Pancreas (tissue), 10 donors: Measurements from ENCODE around the gene SNX18. TPM values are rescaled to one million over a fixed set of nuclear protein-coding genes. Genes with fewer than 3 reads are reported as not detected.
"Not testable (repeated sequence)": the region's sequence is repeated elsewhere in the genome, so short reads cannot be mapped to it uniquely, and the experiment has no call there.

Experiments
- ATAC-seq, 4 donors: fragments of 200-7000 bp; cut with Tn5 transposase; one replicate each; pipeline versions ENCODE4 v1.8.0 to v1.9.1; 2020; ENCODE audit warnings: mild to moderate bottlenecking in 4 of 4, moderate library complexity in 4 of 4
- DNase-seq, 6 donors: peaks; one replicate each; pipeline ENCODE4 v3.0.0-alpha.2; 2020
- FAIRE-seq: peaks from 2 replicates; lab custom pipeline; 2012; peaks lifted over from hg19 to GRCh38; lab: Jason Lieb, UNC
- H3K27ac ChIP-seq, 4 donors: fragments of 200-600 bp; sonication (generic); 1 replicate in 3 of 4; 2 replicates in 1 of 4; pipeline versions ENCODE4 v1.5.0 to v1.8.0; 2020
- H3K27me3 ChIP-seq, 4 donors: fragments of 200-600 bp; one replicate each; pipeline ENCODE4 v1.8.0; 2021
- H3K36me3 ChIP-seq, 3 donors: fragments of 200-600 bp; sonication (generic) in 1 of 3; one replicate each; pipeline versions ENCODE4 v1.5.0 to v1.8.0; 2020 to 2021
- H3K4me1 ChIP-seq, 3 donors: fragments of 200-600 bp; one replicate each; pipeline ENCODE4 v1.8.0; 2021
- H3K4me3 ChIP-seq, 4 donors: fragments of 200-600 bp; sonication (generic) in 2 of 4; one replicate each; pipeline versions ENCODE4 v1.5.0 to v1.8.0; 2020 to 2021
- H3K9me3 ChIP-seq, 4 donors: fragments of 200-600 bp; one replicate each; pipeline ENCODE4 v1.8.0; 2021
- WGBS, 2 donors: extraction: QIAGEN DNeasy Blood & Tissue Kit; methylation state at CpG; one replicate each; pipeline ENCODE4 v1.1.7; 2013; 5-methylcytosine and 5-hydroxymethylcytosine counted together
- intact Hi-C, 3 donors: fragments of 100-400 bp; cut with DNase I; formaldehyde crosslinking; loops; one replicate each; pipeline versions ENCODE4 v1.11.1 to v1.14.2; 2022
- polyA plus RNA-seq, 2 donors: library from polyadenylated mRNA; stranded (reverse); fragments of 200-250 nt; gene quantifications; one replicate each; pipeline ENCODE4 v1.2.3, GENCODE V29; 2013
- total RNA-seq, 6 donors: library from RNA; stranded (reverse); fragmentation: NEBNext Ultra II Directional in 4 of 6; extraction: Animal tissue kit (Norgen Biotek cat#: 25700) in 4 of 6; gene quantifications; one replicate each; pipeline versions ENCODE4 v1.2.1 to v1.2.4, GENCODE V29; 2021 to 2023
- TF ChIP-seq, protein P1 (sequence below), 4 donors: fragments of 200-600 bp; sonication (generic) in 3 of 4; IDR thresholded peaks; one replicate each; pipeline versions ENCODE4 v1.5.0 to v1.8.0; 2021; ENCODE audit warnings: antibody characterized with exemption in 4 of 4
- donor health status: healthy with polysubstance abuse.
- donor health status: DM: no; HTN: no; CAD: no; lungs with moderate emphysema.
- donor health status: DM: no; HTN: no; CAD: no.
- donor health status: control.
- donor health status: control.
- donor health status: Bipolar disorder and iron deficiency.
- donor health status: DM: yes; HTN: yes; CAD: no.
- donor health status: DM: no; HTN: no; CAD: no.
- donor health status: DM: no; HTN: no; CAD: no.
- donor health status: DM: yes; HTN: yes; CAD: no.

Gene SNX18
- total and polyA plus RNA-seq, 8 donors, result 2.9 to 20.0 (median 12.1) TPM

DNA sequence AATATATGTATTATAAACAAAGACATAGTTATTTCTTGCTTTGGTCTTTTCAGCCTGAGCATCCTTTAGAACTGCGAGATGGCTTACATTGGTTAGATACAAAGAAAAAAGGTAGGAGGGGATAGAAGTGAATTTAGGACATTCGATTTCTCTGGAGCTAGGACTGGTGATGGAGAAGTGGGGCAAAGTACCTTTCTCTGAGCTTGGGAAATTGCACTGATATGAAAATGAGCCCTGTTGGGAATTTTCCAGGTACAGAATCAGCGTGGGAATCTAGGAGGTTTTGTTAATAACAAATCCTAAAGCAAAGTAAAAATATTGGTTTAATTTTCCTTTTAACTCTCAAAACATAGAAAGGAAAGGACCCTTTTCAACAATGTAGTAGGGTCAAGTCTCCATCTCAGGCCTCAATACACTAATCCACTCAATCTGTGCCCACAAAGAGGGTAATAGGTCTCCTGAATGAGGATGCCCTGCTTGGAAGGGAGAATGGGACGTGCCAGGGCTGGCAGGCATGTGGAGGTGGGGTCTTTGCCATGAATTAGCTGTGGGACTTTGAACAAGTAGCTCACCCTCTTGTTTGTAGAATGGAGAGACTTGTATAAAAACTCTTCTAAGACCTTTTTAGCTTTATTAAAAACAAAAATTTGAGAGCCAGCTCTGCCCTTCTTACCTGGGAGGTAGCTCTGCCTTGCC, 17.7 kb downstream of the SNX18 start:
- no peaks in the 10 kb centered on the region for H3K9me3 ChIP-seq
- no peaks in the 10 kb centered on the region for H3K27me3 ChIP-seq
- peak overlapping the region in 2 of 4 donors; percentile 9 to 77 for H3K27ac ChIP-seq
- DNase-seq, result no peak
- FAIRE-seq, result no peak
- no peak overlapping the region for H3K4me3 ChIP-seq
- H3K4me1 ChIP-seq, result peaks cover 18 to 37% (median 28%) of the 10 kb centered on the region in 3 donors
- WGBS, 2 donors, result 32% methylated on average over 4 of the region's 4 CpGs
- peak in 2 of 4 donors; percentile 22 to 50 for ATAC-seq
- TF ChIP-seq, protein P1, sequence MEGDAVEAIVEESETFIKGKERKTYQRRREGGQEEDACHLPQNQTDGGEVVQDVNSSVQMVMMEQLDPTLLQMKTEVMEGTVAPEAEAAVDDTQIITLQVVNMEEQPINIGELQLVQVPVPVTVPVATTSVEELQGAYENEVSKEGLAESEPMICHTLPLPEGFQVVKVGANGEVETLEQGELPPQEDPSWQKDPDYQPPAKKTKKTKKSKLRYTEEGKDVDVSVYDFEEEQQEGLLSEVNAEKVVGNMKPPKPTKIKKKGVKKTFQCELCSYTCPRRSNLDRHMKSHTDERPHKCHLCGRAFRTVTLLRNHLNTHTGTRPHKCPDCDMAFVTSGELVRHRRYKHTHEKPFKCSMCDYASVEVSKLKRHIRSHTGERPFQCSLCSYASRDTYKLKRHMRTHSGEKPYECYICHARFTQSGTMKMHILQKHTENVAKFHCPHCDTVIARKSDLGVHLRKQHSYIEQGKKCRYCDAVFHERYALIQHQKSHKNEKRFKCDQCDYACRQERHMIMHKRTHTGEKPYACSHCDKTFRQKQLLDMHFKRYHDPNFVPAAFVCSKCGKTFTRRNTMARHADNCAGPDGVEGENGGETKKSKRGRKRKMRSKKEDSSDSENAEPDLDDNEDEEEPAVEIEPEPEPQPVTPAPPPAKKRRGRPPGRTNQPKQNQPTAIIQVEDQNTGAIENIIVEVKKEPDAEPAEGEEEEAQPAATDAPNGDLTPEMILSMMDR (IDR thresholded peaks at IDR 0.05), result no peak
- H3K36me3 ChIP-seq, result no peaks in the 10 kb centered on the region
- intact Hi-C loops, result no loop called here

DNA sequence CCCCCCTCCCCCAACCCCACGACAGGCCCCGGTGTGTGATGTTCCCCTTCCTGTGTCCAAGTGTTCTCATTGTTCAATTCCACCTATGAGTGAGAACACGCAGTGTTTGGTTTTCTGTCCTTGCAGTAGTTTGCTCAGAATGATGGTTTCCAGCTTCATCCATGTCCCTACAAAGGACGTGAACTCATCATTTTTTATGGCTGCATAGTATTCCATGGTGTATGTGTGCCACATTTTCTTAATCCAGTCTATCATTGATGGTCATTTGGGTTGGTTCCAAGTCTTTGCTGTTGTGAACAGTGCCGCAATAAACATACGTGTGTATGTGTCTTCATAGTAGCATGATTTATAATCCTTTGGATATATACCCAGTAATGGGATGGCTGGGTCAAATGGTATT, 18.8 kb downstream of the SNX18 start:
- ATAC-seq, DNase-seq, H3K27me3 ChIP-seq, H3K9me3 ChIP-seq, H3K36me3 ChIP-seq, FAIRE-seq, H3K27ac ChIP-seq, intact Hi-C loops, H3K4me3 ChIP-seq: not testable (repeated sequence)
- peaks cover 18 to 37% (median 28%) of the 10 kb centered on the region in 3 donors for H3K4me1 ChIP-seq
- 94 to 97% methylated on average over 6 of the region's 6 CpGs for WGBS, 2 donors

DNA sequence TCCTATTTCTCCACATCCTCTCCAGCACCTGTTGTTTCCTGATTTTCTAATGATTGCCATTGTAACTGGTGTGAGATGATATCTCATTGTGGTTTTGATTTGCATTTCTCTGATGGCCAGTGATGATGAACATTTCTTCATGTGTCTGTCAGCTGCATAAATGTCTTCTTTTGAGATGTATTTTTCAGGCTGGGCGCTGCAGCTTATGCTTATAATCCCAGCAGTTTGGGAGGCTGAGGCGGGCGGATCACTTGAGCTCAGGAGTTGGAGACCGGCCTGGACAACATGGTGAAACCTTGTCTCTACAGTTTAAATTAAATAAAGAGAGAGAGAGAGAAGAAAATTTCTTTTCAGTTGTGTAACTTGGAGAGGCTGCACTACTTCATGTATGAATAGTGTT, 19.3 kb downstream of the SNX18 start:
- DNase-seq, H3K9me3 ChIP-seq, FAIRE-seq, H3K36me3 ChIP-seq, H3K27ac ChIP-seq, H3K27me3 ChIP-seq, intact Hi-C loops, H3K4me3 ChIP-seq, ATAC-seq: not testable (repeated sequence)
- H3K4me1 ChIP-seq, result peaks cover 18 to 35% (median 28%) of the 10 kb centered on the region in 3 donors
- 74 to 98% methylated on average over 4 of the region's 4 CpGs for WGBS, 2 donors

DNA sequence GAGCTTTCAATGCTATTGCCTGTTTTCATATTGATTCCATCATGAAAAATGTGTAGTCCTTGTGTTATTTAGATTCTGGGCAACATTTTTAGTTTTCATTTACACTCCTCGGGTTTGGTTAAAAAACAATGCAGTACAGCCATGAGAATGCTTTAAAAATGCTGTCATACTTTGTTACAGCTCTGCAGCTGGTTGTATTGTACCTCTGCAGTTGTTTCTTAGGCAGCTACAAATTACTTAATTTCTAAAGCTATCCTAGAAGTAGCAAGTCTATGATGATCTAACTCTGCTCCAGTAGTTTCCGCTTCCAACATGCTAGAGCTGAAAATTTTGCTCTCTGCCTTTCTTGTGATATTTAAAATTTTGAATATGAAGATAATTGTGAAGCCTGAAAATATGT, 20.2 kb downstream of the SNX18 start:
- no peak for DNase-seq
- H3K27me3 ChIP-seq, result no peaks in the 10 kb centered on the region
- no peaks in the 10 kb centered on the region for H3K36me3 ChIP-seq
- no peak overlapping the region for H3K27ac ChIP-seq
- TF ChIP-seq, protein P1 (IDR thresholded peaks at IDR 0.05), result no peak
- no peaks in the 10 kb centered on the region for H3K9me3 ChIP-seq
- no peak overlapping the region for H3K4me3 ChIP-seq
- intact Hi-C loops, result no loop called here
- H3K4me1 ChIP-seq, result peaks cover 22 to 31% (median 28%) of the 10 kb centered on the region in 3 donors
- FAIRE-seq, result no peak
- 76 to 78% methylated on average over 2 of the region's 2 CpGs for WGBS, 2 donors
- no peak for ATAC-seq

DNA sequence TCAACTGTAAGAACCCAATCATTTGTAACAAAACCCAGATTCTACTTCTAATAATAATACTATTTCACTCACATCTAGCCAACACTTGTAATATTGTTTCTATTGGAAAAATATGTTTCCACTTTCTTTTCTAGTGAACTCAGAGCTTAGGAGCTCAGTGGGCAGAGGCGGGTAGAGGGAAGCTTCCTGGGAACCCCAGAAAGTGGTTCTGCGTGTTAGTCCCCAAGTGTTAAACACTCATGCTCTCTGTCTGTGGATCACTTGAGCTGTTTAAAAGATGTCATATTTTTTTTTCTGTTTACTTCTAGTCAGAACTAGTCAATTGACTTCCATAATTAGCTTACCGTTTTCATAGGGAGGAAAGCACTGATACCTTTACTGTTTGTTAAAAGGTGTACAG, 20.6 kb downstream of the SNX18 start:
- H3K27ac ChIP-seq, result no peak overlapping the region
- TF ChIP-seq, protein P1 (IDR thresholded peaks at IDR 0.05), result no peak
- 66 to 70% methylated on average over 3 of the region's 3 CpGs for WGBS, 2 donors
- intact Hi-C loops, result no loop called here
- H3K27me3 ChIP-seq, result no peaks in the 10 kb centered on the region
- H3K4me1 ChIP-seq, result peaks cover 22 to 31% (median 27%) of the 10 kb centered on the region in 3 donors
- DNase-seq (no peak), ATAC-seq (no peak), FAIRE-seq (no peak)
- no peak overlapping the region for H3K4me3 ChIP-seq
- H3K36me3 ChIP-seq, result no peaks in the 10 kb centered on the region
- H3K9me3 ChIP-seq, result no peaks in the 10 kb centered on the region

DNA sequence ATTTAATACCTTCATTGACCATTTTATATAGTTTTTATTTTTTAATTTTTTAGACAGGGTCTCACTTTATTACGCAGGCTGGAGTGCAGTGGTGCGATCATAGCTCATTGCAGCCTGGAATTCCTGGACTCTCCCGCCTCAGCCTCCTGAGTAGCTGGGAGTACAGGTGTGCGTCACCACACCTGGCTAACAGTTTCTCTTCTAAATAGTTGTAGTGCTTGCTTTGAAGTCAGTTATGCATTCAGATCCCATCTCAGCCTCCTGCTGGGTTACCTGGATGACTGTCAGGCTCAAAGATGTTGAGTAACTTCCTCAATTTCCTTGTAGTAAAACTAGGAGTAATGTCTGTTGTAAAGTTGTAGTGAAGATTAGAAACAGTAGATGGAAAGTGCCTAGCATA, 21.4 kb downstream of the SNX18 start:
- H3K4me1 ChIP-seq, result peaks cover 18 to 23% (median 21%) of the 10 kb centered on the region in 3 donors

More for the DNA sequence above, 21.4 kb downstream of the SNX18 start:
- no peak overlapping the region for H3K4me3 ChIP-seq
- no peak overlapping the region for H3K27ac ChIP-seq
- FAIRE-seq, result no peak
- 97 to 99% methylated on average over 4 of the region's 4 CpGs for WGBS, 2 donors
- no peak for DNase-seq
- no peaks in the 10 kb centered on the region for H3K27me3 ChIP-seq
- ATAC-seq, result no peak
- no peaks in the 10 kb centered on the region for H3K36me3 ChIP-seq
- intact Hi-C loops, result no loop called here
- no peaks in the 10 kb centered on the region for H3K9me3 ChIP-seq
- TF ChIP-seq, protein P1 (IDR thresholded peaks at IDR 0.05), result no peak
